ENCODE measurements around the gene CEP72.

DNA sequence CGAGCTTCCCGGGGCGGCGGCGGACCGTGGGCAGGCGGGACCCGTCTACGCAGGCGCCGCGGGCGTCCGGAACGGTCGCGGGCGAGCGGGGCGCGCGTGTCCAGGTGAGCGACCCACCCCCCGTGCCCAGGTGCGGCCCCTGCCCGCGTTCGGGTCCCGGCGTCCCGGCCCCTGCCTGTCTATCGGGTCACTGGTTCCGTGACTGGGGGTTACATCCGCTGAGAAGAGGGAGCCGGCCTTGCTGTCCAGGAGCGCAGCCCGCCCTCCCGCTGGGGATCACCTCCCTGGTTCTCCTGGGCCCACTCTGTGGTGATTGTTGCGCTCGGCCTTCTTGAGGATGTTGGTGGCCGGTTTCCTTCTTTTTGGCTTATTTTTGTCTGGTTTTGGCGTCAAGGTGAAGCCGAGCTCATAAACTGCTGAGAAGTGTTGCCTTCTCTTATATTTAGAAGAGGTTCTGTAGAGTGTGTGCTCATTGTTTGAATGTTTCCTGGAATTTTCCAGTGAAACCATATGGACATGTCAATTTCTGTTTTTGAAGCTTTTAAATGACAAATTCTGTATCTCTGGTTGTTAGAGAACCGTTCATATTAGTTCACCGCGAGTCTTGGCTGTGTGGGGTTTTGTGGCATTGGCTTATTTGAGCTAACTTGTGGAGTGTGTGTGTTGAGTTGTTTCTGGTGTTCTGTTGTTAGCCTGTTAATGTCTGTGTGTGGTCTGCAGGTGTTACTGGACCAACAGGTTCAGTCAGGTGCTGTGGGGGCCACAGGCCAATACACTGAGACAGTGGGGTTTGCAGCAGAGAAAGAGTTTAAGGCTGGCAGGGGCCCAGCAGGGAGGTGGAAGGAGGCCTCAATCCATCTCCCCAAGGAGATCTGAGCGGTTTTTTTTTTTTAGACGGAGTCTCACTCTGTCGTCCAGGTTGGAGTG is 621 bp downstream of the CEP72 start:
- TF ChIP-seq, protein P1, sequence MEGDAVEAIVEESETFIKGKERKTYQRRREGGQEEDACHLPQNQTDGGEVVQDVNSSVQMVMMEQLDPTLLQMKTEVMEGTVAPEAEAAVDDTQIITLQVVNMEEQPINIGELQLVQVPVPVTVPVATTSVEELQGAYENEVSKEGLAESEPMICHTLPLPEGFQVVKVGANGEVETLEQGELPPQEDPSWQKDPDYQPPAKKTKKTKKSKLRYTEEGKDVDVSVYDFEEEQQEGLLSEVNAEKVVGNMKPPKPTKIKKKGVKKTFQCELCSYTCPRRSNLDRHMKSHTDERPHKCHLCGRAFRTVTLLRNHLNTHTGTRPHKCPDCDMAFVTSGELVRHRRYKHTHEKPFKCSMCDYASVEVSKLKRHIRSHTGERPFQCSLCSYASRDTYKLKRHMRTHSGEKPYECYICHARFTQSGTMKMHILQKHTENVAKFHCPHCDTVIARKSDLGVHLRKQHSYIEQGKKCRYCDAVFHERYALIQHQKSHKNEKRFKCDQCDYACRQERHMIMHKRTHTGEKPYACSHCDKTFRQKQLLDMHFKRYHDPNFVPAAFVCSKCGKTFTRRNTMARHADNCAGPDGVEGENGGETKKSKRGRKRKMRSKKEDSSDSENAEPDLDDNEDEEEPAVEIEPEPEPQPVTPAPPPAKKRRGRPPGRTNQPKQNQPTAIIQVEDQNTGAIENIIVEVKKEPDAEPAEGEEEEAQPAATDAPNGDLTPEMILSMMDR (IDR thresholded peaks at IDR 0.05; ENCODE audit: insufficient read depth, low read depth, low read length) = no peak
- TF ChIP-seq EZH2 (IDR thresholded peaks at IDR 0.05; ENCODE audit: insufficient read depth, low read length) = no peak

All from astrocyte (in vitro differentiated cells and primary cell).